ENCODE data around the gene MEAK7. TPM values are rescaled to one million over a fixed set of nuclear protein-coding genes. Genes with fewer than 3 reads are reported as not detected.

The MEAK7 gene
- total RNA-seq, 2 donors from 2014 or later: 17.0 to 23.4 TPM

- H3K9ac ChIP-seq (ENCODE audit: low read depth in 2 of 2, low read length in 2 of 2): no peak overlapping the region
- TF ChIP-seq CTCF (IDR thresholded peaks at IDR 0.05): no peak
- no peak overlapping the region for H3K27ac ChIP-seq
- intact Hi-C loops (cut with DNase I): no loop called here
- no peaks in the 10 kb centered on the region for H3K4me1 ChIP-seq
- H3K27me3 ChIP-seq: no peaks in the 10 kb centered on the region
- no peak overlapping the region for H3K4me3 ChIP-seq
- no peaks in the 10 kb centered on the region for H3K9me3 ChIP-seq
- no peak for DNase-seq
- H3K36me3 ChIP-seq: no peaks in the 10 kb centered on the region
These were observed 7.5 kb downstream of the MEAK7 start for GRCh38 chr16:84496991-84497390.

GRCh38 chr16:84495506-84495905 lies 9.0 kb downstream of the MEAK7 start:
- H3K36me3 ChIP-seq: no peaks in the 10 kb centered on the region
- intact Hi-C loops (cut with DNase I): no loop called here
- no peak for TF ChIP-seq CTCF (IDR thresholded peaks at IDR 0.05)
- no peaks in the 10 kb centered on the region for H3K27me3 ChIP-seq
- no peak for DNase-seq
- H3K27ac ChIP-seq: no peak overlapping the region
- H3K4me1 ChIP-seq: no peaks in the 10 kb centered on the region
- no peak overlapping the region for H3K9ac ChIP-seq (ENCODE audit: low read depth in 2 of 2, low read length in 2 of 2)
- H3K4me3 ChIP-seq: no peak overlapping the region
- no peaks in the 10 kb centered on the region for H3K9me3 ChIP-seq

GRCh38 chr16:84489131-84489530 lies 15.3 kb downstream of the MEAK7 start:
- peak; percentile 5 for DNase-seq
- no peak overlapping the region for H3K27ac ChIP-seq
- H3K4me1 ChIP-seq: no peaks in the 10 kb centered on the region
- intact Hi-C loops (cut with DNase I): loop anchor here (10.0 kb wide), 2 partner anchors 304 to 524 kb away; partner anchors contain the start of genes NECAB2 and TAF1C
- no peak overlapping the region for H3K9ac ChIP-seq (ENCODE audit: low read depth in 2 of 2, low read length in 2 of 2)
- no peak for TF ChIP-seq CTCF (IDR thresholded peaks at IDR 0.05)
- H3K4me3 ChIP-seq: no peak overlapping the region
- no peaks in the 10 kb centered on the region for H3K27me3 ChIP-seq
- H3K36me3 ChIP-seq: peaks cover 5% of the 10 kb centered on the region
- H3K9me3 ChIP-seq: no peaks in the 10 kb centered on the region

GRCh38 chr16:84487358-84487757 lies 17.1 kb downstream of the MEAK7 start:
- intact Hi-C loops (cut with DNase I): loop anchor here (10.0 kb wide), 2 partner anchors 303 to 523 kb away; partner anchors contain the start of genes NECAB2 and TAF1C
- Histone ChIP-seq H3K4me3 (no peak overlapping the region), H3K27me3 (no peaks in the 10 kb centered on the region), H3K9me3 (no peaks in the 10 kb centered on the region), H3K27ac (no peak overlapping the region), H3K9ac (ENCODE audit: low read depth in 2 of 2, low read length in 2 of 2) (no peak overlapping the region), H3K36me3 (peaks cover 5% of the 10 kb centered on the region), H3K4me1 (no peaks in the 10 kb centered on the region)
- no peak for TF ChIP-seq CTCF (IDR thresholded peaks at IDR 0.05)
- peak; percentile 13 for DNase-seq

GRCh38 chr16:84486551-84487235 lies 17.8 kb downstream of the MEAK7 start:
- Histone ChIP-seq H3K4me3 (no peak overlapping the region), H3K27ac (no peak overlapping the region), H3K4me1 (no peaks in the 10 kb centered on the region), H3K36me3 (peaks cover 5% of the 10 kb centered on the region), H3K27me3 (no peaks in the 10 kb centered on the region), H3K9ac (ENCODE audit: low read depth in 2 of 2, low read length in 2 of 2) (no peak overlapping the region), H3K9me3 (no peaks in the 10 kb centered on the region)
- TF ChIP-seq CTCF (IDR thresholded peaks at IDR 0.05): no peak
- intact Hi-C loops (cut with DNase I): loop anchor here (10.0 kb wide), 2 partner anchors 302 to 522 kb away; partner anchors contain the start of genes NECAB2 and TAF1C
- peak; percentile 14 for DNase-seq

Data from colonic mucosa (tissue), 4 donors.